NCI-H526 treated with DMSO at 0.1 percent for 48 hours (cell line): ENCODE data around the gene GADD45GIP1.
"Not testable (repeated sequence)": the region's sequence is repeated elsewhere in the genome, so short reads cannot be mapped to it uniquely, and the experiment has no call there.

Source experiments
- DNase-seq: peaks from one replicate; lab custom pipeline; 2025; lab: John Stamatoyannopoulos, UW

GADD45GIP1 gene

DNA sequence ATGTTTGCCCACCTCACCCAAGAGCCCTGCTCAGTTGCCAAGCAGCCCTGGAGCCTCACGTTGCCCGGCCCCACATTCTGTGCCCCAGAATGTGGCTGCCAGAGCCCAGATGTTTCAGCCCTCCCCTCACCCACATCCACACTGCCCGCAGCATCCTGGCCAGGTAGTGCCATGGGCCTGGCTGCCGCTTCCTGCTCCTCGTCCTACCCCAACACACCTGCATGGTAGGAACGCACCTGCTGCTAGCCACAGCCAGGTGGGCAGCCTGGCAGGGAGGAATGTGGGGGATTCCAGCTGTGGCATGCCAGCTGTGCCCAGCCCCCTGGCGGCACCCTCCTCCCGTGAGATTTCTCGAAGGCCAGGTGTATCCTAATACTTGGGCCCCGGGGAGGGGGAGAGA lies 30.8 kb upstream of the GADD45GIP1 start:
- no peak for DNase-seq

DNA sequence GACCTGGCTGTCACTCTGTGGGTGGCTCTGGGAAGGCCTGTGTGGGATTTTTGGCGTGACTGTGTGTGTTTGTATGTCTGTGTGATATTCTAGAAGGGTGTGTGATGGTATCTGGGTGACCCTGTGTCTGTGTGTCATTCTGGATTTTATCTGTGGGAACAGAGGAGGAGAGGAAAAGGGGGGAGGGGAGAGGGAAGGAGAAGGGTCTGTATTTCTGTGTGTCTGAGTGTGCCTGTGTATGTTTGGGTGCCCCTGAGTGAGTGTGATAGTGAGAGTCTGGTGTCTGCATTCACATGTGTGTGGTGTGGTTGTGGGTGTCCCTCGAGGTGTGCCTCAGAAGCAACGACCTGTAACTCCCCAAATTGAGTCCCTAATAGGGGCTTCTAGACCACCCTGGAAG lies 30.2 kb upstream of the GADD45GIP1 start:
- no peak for DNase-seq

DNA sequence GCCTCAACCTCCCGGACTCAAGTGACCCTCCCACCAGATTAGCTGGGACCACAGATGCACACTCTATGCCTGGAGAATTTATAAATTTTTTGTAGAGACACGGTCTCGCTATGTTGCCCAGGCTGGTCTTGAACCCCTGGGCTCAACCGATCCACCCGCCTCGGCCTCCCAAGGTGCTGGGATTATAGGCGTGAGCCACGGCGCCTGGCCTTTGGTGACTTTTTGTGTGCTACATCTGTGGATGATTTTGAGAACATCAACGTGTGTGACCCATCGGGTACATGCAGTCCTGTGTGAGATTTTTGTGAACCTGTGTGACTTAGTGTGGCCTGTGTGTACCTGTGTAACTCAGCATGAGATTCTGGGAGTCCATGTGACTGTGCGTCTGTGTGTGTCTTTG lies 29.7 kb upstream of the GADD45GIP1 start:
- DNase-seq = no peak

DNA sequence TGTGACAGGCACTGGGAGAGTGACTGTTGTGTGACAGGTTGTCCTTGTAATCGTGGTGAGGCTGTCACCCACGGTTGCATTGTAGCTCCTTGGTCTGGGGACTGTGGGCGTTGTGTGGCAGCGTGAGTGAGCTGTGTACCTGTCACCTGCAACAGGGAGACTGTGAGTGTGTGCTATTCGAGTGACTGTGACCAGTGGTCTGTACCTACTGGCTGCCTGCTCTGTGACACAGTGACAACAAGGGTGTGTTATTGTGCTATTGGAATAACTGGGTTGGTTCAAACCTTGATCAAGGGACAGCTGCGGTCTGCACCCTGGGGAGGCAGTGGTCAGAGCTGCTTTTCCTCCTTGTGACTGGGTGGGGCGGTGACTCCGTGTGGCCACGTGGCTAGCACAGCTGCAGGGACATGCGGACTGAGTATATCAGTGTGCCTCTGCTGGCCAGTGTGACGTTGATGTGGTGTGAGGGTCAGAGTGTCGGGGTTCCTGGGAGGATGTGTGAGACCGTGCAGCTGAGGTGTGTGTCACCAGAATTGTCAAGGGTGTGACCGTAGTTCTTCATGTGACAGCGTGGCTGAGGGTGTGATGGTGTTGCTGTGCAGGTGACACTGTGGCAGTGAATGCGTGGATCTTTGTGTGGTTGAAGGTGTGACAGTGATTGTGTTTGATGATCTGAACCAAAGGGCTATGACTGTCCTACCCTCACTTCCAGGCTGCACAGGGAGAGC lies 28.2 kb upstream of the GADD45GIP1 start:
- no peak for DNase-seq

DNA sequence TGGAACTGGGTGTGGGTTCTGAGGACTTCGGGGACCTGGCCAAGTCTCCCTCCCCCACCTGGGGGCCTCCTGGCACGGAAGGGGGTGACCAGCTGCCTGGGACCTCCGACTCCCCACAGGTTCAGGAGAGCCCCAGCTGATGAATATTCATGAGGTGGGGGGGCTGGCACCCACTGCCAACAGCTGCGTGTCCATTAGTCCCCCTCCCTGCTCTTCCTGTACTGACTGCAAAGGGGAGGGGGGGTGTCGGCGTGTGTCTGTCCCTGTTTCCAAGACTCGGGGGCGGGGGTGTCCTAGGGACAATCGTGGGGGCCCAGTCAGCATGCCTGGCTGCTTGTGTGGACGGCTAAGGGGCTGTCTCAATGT lies 27.6 kb upstream of the GADD45GIP1 start:
- DNase-seq = no peak

DNA sequence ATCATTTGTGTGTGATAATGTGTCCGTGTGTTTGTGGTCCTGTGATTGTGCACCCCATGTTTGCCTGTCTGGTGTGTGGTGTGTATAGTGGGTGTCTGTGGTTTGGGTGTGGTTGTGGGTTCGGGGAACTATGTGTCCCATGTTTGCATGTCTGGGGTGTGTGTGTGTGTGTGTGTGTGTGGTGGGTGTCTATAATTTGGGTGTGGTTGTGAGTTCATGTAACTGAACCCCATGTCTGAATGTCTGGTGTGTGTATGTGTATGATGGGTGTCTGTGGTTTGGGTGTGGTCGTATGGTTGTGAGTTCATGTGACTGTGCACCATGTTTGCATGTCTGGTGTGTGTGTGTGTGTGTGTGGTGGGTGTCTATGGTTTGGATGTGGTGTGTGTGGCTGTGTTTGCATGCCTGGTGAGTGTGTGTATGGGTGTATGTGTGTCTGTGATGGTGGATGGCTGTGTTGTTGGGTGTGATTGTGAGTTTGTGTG lies 27.2 kb upstream of the GADD45GIP1 start:
- no peak for DNase-seq

DNA sequence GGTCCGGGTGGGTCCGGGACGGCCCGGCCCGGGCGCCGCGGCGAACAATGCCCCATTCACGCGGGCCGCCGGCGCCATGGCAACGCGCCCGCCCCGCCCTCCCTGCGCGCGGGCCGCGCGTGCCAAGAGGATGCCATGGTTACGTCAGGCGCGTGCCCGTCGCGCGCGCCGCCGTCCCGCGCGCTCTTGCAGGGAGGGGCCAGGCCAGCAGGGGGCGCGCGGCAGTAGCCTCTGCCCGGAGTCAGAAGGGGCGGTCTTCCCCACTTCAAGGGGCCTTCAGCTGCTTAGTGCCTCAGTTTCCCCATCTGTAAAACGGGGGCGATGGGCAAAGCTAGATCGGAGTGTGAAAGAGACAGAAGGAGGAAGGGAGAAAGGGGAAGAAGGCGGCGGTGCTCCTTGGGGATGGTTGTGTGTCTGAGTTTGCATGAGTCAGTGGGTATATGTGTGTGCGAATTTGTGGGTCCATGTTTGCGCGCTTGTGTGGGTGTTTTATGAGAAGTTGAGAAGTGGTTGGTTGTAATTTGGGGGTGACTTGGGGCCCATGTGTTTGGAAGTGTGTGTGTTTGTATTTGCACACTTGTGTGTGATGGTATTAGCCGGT lies 26.6 kb upstream of the GADD45GIP1 start:
- DNase-seq = no peak

DNA sequence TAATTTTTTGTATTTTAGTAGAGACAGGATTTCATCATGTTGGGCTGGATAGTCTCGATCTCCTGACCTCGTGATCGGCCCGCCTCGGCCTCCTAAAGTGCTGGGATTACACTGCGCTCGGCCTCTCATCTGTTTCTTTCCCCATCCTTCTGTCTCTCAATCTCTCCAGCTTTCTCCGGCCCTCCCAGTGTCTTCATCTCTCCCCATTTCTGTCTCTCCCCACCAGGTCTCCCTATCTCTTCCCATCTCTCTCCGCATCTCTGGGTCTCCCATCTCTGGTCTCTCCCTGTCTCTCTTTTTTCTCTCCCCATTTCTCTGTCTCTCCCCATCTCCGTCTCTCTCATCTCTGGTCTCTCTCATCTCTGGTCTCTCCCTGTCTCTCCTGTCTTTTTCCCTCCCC lies 26.1 kb upstream of the GADD45GIP1 start:
- no peak for DNase-seq

DNA sequence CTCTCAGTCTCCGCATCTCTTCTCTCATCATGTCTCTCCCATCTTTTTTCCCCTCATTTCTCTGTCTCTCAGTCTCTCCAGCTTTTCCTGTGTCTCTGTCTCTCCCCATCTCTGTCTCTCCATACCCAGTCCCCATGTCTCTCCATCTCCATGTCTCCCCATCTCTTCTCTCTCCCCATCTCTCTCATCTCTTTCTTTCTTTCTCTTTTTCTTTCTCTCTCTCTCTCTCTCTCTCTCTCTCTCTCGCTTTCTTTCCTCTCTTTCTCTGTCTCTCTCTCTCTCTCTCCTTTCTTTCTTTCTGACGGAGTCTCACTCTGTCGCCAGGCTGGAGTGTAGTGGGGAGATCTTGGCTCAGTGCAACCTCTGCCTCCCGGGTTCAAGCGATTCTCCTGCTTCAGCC lies 25.6 kb upstream of the GADD45GIP1 start:
- DNase-seq = no peak

DNA sequence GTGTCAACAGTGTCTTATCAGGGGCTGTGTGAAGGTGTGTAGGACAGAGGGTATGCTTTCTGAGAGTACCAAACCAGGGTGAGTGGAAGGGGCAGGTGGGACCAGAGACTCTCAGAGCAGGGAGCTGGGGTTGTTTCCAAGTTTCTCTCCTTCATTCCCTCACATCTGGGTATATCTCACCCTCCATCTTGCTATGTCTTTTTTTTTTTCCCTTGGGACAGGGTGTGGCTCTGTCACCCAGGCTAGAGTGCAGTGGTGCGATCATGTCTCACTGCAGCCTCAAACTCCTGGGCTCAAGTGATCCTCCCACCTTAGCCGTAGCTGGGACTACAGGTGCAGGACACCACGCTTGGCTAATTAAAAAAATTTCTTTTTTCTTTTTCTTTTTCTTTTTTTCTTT lies 23.0 kb upstream of the GADD45GIP1 start:
- no peak for DNase-seq

DNA sequence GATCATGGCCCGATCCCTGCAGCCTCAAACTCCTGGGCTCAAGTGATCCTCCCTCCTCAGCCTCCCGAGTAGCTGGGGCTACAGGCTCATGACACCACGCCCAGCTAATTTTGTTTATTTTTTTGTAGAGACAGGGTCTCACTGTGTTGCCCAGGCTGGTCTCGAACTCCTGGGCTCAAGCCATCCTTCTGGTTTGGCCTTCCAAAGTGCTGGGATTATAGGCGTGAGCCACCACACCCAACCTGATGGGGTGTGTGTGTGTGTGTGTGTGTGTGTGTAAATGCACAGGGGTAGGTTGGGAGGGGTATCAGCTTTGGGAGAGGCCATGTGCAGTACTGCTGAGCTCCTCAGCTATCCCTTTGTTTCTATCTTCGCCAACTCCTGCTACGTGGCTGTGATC lies 19.1 kb upstream of the GADD45GIP1 start:
- not testable (repeated sequence) for DNase-seq

DNA sequence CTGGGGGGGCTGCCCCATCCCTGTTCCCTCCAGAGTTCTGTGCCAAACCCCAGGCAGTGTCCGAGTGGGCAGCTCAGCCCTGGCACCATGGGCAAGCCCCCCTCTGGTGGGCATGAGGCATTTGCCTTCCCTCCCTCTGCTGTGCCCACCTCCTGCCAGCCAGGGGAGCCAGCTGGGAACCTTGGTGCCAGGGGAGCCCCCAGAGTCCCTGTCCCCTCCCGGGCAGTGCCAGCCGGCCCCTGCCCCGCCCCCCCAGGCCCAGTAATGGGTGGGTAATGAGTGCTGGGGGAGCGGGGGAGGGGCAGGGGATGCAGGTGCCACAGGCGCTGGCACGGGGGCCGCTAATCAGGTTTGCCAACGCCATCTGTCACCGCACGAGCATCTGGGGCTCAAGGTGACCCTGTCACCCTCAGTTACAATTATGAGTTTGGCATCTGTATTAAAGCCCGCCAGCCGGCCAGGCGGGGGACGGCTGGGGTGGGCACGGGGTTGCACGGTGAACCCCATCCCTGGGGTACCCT lies 18.3 kb upstream of the GADD45GIP1 start:
- DNase-seq = no peak

DNA sequence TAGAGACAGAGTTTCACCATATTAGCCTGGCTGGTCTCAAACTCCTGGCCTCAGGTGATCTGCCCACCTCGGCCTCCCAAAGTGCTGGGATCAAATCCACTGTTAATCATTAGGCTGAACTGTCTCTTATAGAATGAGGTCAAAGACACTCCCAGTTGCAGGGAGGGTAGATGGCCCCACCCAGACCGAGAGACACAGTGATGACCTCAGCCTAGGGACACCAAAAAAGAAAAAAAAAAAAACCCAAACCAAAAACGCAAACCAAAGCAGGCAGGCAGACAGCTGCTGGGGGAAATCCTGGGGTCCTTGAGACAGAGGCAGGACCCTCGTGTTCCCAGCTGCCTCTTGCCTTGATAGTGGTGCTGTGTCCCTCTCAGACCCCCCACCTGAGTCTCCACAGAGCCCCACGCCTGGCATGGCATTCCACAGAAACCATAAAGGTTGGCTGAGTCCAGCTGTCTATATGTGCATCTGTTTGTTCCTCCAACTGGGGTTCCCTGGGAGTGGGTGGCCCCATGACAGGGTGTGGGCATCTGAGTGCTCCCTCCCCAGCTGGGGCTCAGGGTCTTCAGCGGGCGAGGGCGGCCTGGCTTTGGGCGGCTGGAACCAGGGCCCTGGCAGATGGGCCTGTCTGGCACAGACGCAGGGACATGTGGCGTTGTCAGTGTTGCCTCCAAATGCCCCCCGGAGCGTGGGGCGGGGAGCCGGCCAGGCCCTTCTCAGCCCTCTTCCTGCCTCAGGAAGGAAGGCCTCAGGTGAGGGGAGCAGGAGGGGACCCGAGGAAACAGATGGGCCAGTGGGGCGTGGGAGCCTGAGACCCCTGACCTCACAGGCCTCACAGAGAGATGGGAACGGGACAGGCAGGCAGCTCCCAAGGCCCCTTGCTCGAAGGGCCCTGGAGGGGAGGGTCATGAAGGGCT lies 17.5 kb upstream of the GADD45GIP1 start:
- DNase-seq = no peak

DNA sequence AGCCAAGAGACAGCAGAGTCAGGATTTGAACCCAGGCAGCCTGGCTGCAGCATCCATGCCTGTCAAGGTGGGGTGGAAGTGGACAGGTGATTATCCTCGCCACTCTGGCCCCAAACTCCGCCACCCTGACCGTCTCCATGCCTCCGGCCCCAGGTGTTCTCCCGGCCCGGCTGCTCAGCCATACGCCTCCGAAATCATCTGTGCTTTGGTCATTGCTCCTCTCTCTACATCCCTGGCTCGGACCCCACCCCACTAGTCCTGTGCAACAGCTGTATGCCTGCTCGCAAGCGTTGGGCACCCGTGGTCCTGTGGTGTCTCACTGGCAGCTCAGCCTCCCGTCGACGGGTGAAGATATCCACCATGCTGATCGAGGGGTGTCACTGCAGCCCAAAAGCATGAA lies 16.2 kb upstream of the GADD45GIP1 start:
- DNase-seq = no peak

DNA sequence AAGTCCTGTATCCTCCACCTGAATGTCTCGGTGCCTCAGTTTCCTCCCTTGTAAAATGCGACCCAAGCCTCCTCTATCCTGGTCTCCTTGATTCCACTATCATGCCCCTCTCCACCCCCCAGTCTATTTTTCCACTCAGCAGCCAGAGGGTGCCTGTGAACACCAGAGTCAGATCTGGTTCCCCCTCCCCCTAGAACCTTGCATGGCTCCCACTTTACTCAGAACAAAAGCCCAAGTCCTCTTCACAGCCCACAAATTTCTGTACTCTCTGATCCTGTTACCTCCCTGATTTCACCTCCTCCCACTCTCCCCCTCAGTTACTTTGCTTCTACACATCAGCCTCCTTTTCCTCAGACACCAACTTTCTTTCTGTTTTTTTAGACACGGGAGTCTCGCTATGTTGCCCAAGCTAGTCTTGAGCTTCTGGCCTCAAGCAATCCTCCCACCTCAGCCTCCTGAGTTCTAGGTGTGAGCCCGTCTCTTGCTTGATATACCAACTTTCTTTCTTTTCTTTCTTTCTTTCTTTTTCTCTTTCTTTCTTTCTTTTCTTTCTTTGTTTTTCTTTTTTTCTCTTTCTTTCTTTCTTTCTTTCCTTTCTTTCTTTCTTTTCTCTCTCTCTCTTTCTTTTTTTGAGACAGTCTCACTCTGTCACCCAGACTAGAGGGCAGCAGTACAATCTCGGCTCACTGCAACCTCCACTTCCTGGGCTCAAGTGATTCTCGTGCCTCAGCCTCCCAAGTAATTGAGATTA lies 13.2 kb upstream of the GADD45GIP1 start:
- no peak for DNase-seq

DNA sequence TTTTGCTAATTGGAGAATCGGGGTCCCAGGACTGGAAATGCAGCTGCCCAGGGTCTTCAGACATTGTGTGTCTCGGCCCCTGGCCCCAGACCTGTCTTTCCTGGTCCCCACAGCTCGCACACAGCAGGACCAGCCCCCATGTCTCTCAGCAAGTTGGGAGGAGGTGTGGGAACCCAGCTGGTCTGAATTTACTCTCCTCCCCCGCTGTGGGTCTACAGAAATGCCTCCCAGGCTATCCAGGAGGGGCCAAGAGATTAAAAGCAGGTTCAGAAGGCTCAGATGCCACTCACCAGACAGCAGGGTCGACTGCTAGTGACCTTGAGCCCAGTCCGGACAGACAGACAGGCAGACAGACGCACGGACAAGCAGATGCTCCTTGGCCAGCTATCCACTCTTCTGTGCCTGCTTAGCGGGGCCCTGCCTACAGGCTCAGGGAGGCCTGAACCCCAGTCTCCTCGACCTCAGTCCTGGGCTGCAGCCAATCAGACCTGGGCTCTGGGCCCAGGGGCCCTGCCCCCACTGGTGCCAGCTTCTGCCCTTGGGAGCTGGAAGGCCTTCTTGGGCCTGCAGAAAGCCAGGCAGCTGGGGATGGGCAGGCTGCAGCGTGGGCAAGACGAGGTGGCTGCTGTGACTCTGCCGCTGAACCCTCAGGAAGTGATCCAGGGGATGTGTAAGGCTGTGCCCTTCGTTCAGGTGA lies 12.4 kb upstream of the GADD45GIP1 start, which contains the start of gene DAND5:
DAND5 (plus strand) TSS at position 285 of the 697 bp plus-strand sequence; CDS start at position 370, 85 bp downstream.
- DNase-seq = no peak

DNA sequence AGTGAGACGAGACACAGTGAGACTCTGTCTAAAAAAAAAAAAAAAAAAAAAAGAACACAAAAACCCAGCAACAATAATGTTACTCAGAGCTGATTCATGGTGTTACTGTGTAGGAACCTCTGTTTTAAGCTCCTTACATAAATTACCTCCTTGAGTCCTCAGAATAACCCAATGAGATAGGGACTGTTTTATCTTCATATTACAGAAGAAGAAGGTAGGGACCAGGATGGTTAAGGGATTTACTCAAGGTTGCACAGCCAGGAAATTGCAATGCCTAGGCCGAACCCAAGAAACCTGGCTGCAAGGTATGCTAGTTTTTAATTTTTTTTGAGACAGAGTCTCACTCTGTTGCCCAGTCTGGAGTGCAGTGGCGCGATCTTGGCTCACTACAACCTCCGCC lies 10.9 kb upstream of the GADD45GIP1 start:
- DNase-seq = no peak

DNA sequence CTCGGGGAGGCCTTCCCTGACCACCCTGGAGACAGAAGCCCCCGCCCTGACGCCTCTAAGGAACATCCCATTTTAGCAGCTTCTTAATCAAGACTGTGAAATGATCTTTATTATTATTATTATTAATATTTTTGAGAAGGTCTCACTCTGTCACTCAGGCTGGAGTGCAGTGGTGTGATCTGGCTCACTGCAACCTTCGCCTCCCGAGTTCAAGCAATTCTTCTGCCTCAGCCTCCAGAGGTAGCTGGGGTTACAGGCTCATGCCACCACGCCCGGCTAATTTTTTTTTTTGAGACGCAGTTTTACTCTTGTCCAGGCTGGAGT lies 8.8 kb upstream of the GADD45GIP1 start:
- DNase-seq = no peak

DNA sequence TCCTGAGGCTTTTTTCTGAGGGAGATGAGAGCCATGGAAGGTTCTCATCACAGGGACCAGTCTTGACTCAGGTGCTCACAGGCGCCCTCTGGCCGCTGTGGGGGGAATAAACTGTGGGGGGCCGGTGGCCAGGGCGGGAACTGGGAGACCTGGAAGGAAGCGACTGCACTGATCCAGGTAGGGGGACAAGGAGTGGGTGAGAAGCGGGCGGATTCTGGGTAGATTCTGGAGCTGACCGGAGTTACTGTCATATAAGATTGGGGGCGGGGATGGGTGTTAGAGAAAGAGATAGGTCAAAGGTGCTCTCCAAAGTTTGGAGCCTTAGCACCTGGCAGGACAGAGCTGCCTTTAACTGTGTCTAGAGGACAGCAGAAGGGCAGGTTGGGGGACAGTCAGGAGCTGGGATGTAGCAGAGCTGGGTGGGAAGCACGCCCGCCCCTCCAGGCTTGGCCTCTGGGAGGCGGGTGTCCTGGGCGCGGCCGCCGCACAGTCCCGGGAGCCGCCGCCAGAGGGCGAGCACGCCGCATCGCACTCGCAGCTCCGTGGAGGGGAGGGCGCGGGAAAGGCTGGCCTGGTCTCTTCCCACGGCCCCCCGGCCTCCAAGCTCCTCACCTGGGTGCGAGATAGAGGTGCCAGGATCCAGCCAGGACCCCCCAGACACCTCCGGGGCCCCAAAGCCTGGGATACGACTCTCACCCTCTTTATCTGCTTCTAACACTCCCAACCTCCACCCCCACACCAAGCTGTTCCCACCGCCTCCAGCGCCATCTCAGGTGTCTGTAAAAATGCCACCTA lies 8.2 kb upstream of the GADD45GIP1 start:
- no peak for DNase-seq

DNA sequence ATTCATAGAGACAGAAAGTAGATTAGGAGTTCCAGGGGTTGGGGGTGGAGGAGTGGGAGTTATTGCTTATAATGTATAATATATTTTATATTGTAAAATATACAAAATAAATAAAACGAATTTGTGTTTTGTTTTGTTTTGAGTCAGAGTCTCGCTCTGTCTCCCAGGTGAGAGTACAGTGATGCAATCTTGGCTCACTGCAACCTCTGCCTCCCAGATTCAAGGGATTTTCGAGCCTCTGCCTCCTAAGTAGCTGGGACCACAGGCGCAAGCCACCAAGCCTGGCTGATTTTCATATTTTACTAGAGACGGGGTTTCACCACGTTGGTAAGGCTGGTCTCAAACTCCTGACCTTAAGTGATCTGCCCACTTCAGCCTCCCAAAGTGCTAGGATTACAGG lies 2.5 kb upstream of the GADD45GIP1 start:
- no peak for DNase-seq
